Stimulated activated effector memory CD8-positive, alpha-beta T cell treated with anti-CD3 and anti-CD28 coated beads, Interleukin-12 subunit alpha, Interleukin-12 subunit beta, amount 100 ng/mL, for 72 hours (primary cell): ENCODE results near the gene PRPSAP2.
"Not testable (repeated sequence)": the region's sequence is repeated elsewhere in the genome, so short reads cannot be mapped to it uniquely, and the experiment has no call there.

Experiments used
- ATAC-seq: fragments of 150-1000 bp; cut with Tn5 transposase; 2 replicates; pipeline ENCODE4 v1.10.0; 2021
- DNase-seq, 2 donors: peaks; one replicate each; pipeline ENCODE4 v3.0.0; 2021 to 2022; ENCODE audit warnings: low spot score in 2 of 2
- H3K27ac Mint-ChIP-seq: one replicate; pipeline ENCODE4 v1.8.0; 2022; ENCODE audit warnings: mild to moderate bottlenecking, mixed read lengths
- H3K36me3 Mint-ChIP-seq: one replicate; pipeline ENCODE4 v1.8.0; 2022; ENCODE audit warnings: mild to moderate bottlenecking, mixed read lengths
- H3K4me1 Mint-ChIP-seq: one replicate; pipeline ENCODE4 v1.8.0; 2022; ENCODE audit warnings: mixed read lengths
- H3K4me3 Mint-ChIP-seq: one replicate; pipeline ENCODE4 v1.8.0; 2022; ENCODE audit warnings: mild to moderate bottlenecking, mixed read lengths
- H3K9me3 Mint-ChIP-seq: one replicate; pipeline ENCODE4 v1.8.0; 2022; ENCODE audit warnings: mixed read lengths

Gene PRPSAP2

DNA sequence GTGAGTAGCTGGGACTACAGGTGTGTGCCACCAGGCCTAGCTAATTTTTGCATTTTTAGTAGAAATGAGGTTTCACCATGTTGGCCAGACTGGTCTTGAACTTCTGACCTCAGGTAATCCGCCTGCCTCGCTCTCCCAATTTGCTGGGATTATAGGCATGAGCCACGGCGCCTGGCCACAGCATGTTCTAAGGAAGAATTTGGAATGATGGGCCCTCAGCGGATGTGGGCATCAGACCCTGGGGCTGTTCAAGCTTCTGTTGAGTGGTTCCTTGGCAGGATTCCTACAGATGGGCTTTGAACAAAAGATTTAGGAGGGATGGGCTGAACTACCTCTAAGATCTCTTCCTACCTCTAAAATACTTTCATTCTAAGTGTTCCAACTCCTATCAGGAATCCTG, 4.1 kb downstream of the PRPSAP2 start:
- DNase-seq (peak in 1 of 2 donors; percentile 35), ATAC-seq (no peak)
- no peak overlapping the region for H3K27ac Mint-ChIP-seq
- no peak overlapping the region for H3K4me3 Mint-ChIP-seq
- H3K4me1 Mint-ChIP-seq: peaks cover 37% of the 10 kb centered on the region
- peaks cover 49% of the 10 kb centered on the region for H3K36me3 Mint-ChIP-seq
- no peaks in the 10 kb centered on the region for H3K9me3 Mint-ChIP-seq

GRCh38 chr17:18864996-18865395, 7.1 kb downstream of the PRPSAP2 start:
- ATAC-seq, H3K27ac Mint-ChIP-seq, H3K9me3 Mint-ChIP-seq, H3K4me3 Mint-ChIP-seq, DNase-seq: not testable (repeated sequence)
- Mint-ChIP-seq H3K36me3 (peaks cover 69% of the 10 kb centered on the region), H3K4me1 (peaks cover 31% of the 10 kb centered on the region)

GRCh38 chr17:18866866-18867813, 9.2 kb downstream of the PRPSAP2 start:
- H3K9me3 Mint-ChIP-seq: no peaks in the 10 kb centered on the region
- DNase-seq (no peak), ATAC-seq (peak; percentile 98)
- peaks cover 80% of the 10 kb centered on the region for H3K36me3 Mint-ChIP-seq
- no peak overlapping the region for H3K4me3 Mint-ChIP-seq
- H3K27ac Mint-ChIP-seq: peak overlapping the region; percentile 46
- H3K4me1 Mint-ChIP-seq: peaks cover 14% of the 10 kb centered on the region

GRCh38 chr17:18877104-18877645, 19.2 kb downstream of the PRPSAP2 start:
- ATAC-seq (no peak), DNase-seq (no peak)
- Mint-ChIP-seq H3K4me3 (no peak overlapping the region), H3K36me3 (peaks cover 100% of the 10 kb centered on the region), H3K27ac (no peak overlapping the region), H3K4me1 (peaks cover 8% of the 10 kb centered on the region), H3K9me3 (no peaks in the 10 kb centered on the region)

GRCh38 chr17:18888766-18889290, 30.9 kb downstream of the PRPSAP2 start:
- DNase-seq: no peak
- no peak overlapping the region for H3K4me3 Mint-ChIP-seq
- no peak overlapping the region for H3K27ac Mint-ChIP-seq
- no peak for ATAC-seq
- H3K36me3 Mint-ChIP-seq: peaks cover 92% of the 10 kb centered on the region
- H3K9me3 Mint-ChIP-seq: no peaks in the 10 kb centered on the region
- H3K4me1 Mint-ChIP-seq: no peaks in the 10 kb centered on the region

- Mint-ChIP-seq H3K27ac (no peak overlapping the region), H3K9me3 (no peaks in the 10 kb centered on the region), H3K4me3 (no peak overlapping the region), H3K4me1 (no peaks in the 10 kb centered on the region), H3K36me3 (peaks cover 92% of the 10 kb centered on the region)
- ATAC-seq (no peak), DNase-seq (no peak)
These were observed 31.7 kb downstream of the PRPSAP2 start for GRCh38 chr17:18889658-18890057.

GRCh38 chr17:18891541-18891940, 33.6 kb downstream of the PRPSAP2 start:
- Mint-ChIP-seq H3K27ac (no peak overlapping the region), H3K36me3 (peaks cover 92% of the 10 kb centered on the region), H3K9me3 (no peaks in the 10 kb centered on the region), H3K4me3 (no peak overlapping the region), H3K4me1 (no peaks in the 10 kb centered on the region)
- ATAC-seq (no peak), DNase-seq (no peak)

- no peak for DNase-seq
- H3K4me3 Mint-ChIP-seq: no peak overlapping the region
- H3K4me1 Mint-ChIP-seq: peaks cover 20% of the 10 kb centered on the region
- ATAC-seq: no peak
- H3K27ac Mint-ChIP-seq: no peak overlapping the region
- peaks cover 97% of the 10 kb centered on the region for H3K36me3 Mint-ChIP-seq
- no peaks in the 10 kb centered on the region for H3K9me3 Mint-ChIP-seq
These were observed 38.2 kb downstream of the PRPSAP2 start for GRCh38 chr17:18896146-18896545.

GRCh38 chr17:18896947-18897346, 39.0 kb downstream of the PRPSAP2 start:
- H3K4me3 Mint-ChIP-seq: no peak overlapping the region
- DNase-seq: no peak
- H3K4me1 Mint-ChIP-seq: peaks cover 28% of the 10 kb centered on the region
- H3K27ac Mint-ChIP-seq: no peak overlapping the region
- H3K9me3 Mint-ChIP-seq: no peaks in the 10 kb centered on the region
- no peak for ATAC-seq
- peaks cover 93% of the 10 kb centered on the region for H3K36me3 Mint-ChIP-seq

- no peak for ATAC-seq
- Mint-ChIP-seq H3K36me3 (peaks cover 87% of the 10 kb centered on the region), H3K4me3 (no peak overlapping the region), H3K4me1 (peaks cover 32% of the 10 kb centered on the region), H3K27ac (no peak overlapping the region), H3K9me3 (no peaks in the 10 kb centered on the region)
- no peak for DNase-seq
These were observed 46.6 kb downstream of the PRPSAP2 start for GRCh38 chr17:18904482-18904881.

GRCh38 chr17:18905226-18905625, 47.3 kb downstream of the PRPSAP2 start:
- H3K4me3 Mint-ChIP-seq: no peak overlapping the region
- H3K27ac Mint-ChIP-seq: no peak overlapping the region

GRCh38 chr17:18910326-18910725, 52.4 kb downstream of the PRPSAP2 start:
- no peak overlapping the region for H3K4me3 Mint-ChIP-seq
- no peaks in the 10 kb centered on the region for H3K9me3 Mint-ChIP-seq
- peaks cover 98% of the 10 kb centered on the region for H3K36me3 Mint-ChIP-seq
- ATAC-seq: no peak
- H3K4me1 Mint-ChIP-seq: peaks cover 6% of the 10 kb centered on the region
- DNase-seq: no peak
- no peak overlapping the region for H3K27ac Mint-ChIP-seq

More at GRCh38 chr17:18905226-18905625, 47.3 kb downstream of the PRPSAP2 start:
- H3K4me1 Mint-ChIP-seq: peaks cover 29% of the 10 kb centered on the region
- no peaks in the 10 kb centered on the region for H3K9me3 Mint-ChIP-seq
- no peak for ATAC-seq
- no peak for DNase-seq
- H3K36me3 Mint-ChIP-seq: peaks cover 88% of the 10 kb centered on the region

GRCh38 chr17:18910881-18911280, 53.0 kb downstream of the PRPSAP2 start:
- H3K36me3 Mint-ChIP-seq: peaks cover 98% of the 10 kb centered on the region
- H3K4me3 Mint-ChIP-seq: no peak overlapping the region
- ATAC-seq (no peak), DNase-seq (no peak)
- no peak overlapping the region for H3K27ac Mint-ChIP-seq
- H3K4me1 Mint-ChIP-seq: peaks cover 6% of the 10 kb centered on the region
- no peaks in the 10 kb centered on the region for H3K9me3 Mint-ChIP-seq

- Mint-ChIP-seq H3K4me3 (no peak overlapping the region), H3K4me1 (peaks cover 38% of the 10 kb centered on the region), H3K9me3 (no peaks in the 10 kb centered on the region), H3K27ac (peak overlapping the region; percentile 23), H3K36me3 (peaks cover 82% of the 10 kb centered on the region)
- ATAC-seq (no peak), DNase-seq (no peak)
These were observed 59.0 kb downstream of the PRPSAP2 start for GRCh38 chr17:18916816-18917500.

GRCh38 chr17:18917506-18918032, 59.6 kb downstream of the PRPSAP2 start:
- no peak for ATAC-seq
- peaks cover 42% of the 10 kb centered on the region for H3K4me1 Mint-ChIP-seq
- no peaks in the 10 kb centered on the region for H3K9me3 Mint-ChIP-seq
- no peak for DNase-seq
- H3K36me3 Mint-ChIP-seq: peaks cover 76% of the 10 kb centered on the region
- peak overlapping the region; percentile 75 for H3K27ac Mint-ChIP-seq
- no peak overlapping the region for H3K4me3 Mint-ChIP-seq
